ENCODE results near the gene JHY.

Gene JHY

Small RNAs within 50 kb of the gene (small RNA-seq; reads per million reads assigned to genes)
- gene RNU4-23P = 0.09 to 0.13 reads per million in 2 experiments

Measured in SK-N-DZ (cell line).